Effector CD4-positive, alpha-beta T cell (primary cell): ENCODE measurements around the gene UBQLN4.

ENCODE experiments used
- DNase-seq: peaks from one replicate; pipeline ENCODE4 v3.0.0-alpha.2; 2020
- total RNA-seq: gene quantifications from one replicate; lab custom pipeline; 2026; lab: John Stamatoyannopoulos, UW

The UBQLN4 gene
- 19.9 reads per million, percentile 46 among the genes with 10 or more reads in this experiment for total RNA-seq

GRCh38 chr1:156053768-156054499, at the start of gene UBQLN4:
Gene UBQLN4, minus strand, starts transcription at chr1:156053798. Its CDS starts 97 bp downstream, at chr1:156053701.
- peak; percentile 76 for DNase-seq

- no peak for DNase-seq
Measured at GRCh38 chr1:156102633-156103511, 49.3 kb upstream of the UBQLN4 start.

DNA sequence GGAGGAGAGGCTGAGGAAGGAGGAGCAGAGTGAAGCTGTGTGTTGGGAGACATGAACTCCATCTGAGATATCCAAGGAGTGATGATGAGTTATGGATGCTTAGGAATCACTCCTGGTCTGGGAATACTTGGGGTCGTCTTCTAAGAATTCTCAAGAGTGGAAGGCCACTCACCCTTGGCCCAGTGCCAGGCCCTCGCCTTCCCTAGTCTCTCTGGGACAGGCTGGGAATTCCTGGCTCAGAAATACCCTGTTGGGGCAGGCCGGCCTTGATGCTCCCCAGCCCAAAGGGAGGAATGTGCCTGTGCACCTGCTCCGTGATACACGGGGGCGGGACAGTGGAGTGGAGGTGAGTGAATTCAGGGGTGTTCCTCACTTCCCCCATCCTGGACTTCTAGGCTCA, 48.3 kb upstream of the UBQLN4 start:
- DNase-seq = no peak

GRCh38 chr1:156100205-156100995, 46.8 kb upstream of the UBQLN4 start:
- DNase-seq = no peak

- no peak for DNase-seq
Measured at GRCh38 chr1:156099282-156099681, 45.7 kb upstream of the UBQLN4 start.

DNA sequence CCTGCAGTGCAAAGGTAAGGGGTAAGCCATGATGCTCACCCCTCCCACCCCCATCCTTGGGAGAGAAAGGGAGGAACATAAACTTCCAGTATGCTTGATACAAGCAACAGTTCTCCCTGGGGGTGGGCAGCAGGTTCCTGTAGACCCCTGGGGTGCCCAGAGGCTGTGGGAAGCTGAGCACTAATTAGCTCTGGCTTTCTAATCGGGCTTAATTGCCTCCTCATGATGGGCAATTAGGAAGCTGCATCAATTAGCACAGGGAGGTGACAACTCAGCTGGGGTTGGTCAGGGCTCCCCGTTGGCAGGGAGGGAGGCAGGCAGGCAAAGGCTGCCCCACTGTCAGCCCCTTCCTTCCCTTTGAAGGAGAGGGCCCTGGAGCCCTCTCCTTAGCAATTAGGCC, 45.2 kb upstream of the UBQLN4 start:
- no peak for DNase-seq

- no peak for DNase-seq
Measured at GRCh38 chr1:156097499-156098178, 44.0 kb upstream of the UBQLN4 start.

GRCh38 chr1:156096640-156097391, 43.2 kb upstream of the UBQLN4 start:
- DNase-seq = peak; percentile 86

DNA sequence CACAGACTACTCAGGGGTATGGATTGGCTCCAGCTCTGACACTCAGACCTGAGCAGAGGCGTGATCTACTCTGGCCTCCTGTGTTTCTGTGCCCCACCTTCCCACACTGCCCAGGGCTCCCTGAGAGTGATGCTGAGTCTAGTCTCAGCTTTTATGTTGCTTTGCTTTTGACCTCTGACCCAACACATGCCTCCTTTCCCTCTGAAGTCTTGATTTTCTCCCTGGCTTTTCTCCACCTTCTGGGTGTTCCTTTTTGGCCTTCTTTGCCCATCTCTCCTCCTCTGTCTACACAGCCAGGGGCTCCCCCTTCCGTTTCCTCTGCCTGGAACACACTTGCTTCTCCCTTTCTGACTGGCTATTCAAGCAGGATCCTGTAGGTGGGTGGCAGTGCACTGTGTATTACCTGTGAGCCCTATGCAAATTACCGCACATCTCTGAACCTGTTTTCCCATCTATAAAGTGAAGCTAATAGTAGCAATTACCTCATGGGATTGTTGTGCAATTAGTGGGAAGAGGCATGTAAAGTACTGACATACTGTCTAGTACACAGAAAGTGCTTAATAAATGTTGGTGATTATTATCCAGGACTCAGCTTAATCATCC, 42.4 kb upstream of the UBQLN4 start:
- DNase-seq = no peak

- DNase-seq = no peak
Measured at GRCh38 chr1:156091610-156092009, 38.0 kb upstream of the UBQLN4 start.

DNA sequence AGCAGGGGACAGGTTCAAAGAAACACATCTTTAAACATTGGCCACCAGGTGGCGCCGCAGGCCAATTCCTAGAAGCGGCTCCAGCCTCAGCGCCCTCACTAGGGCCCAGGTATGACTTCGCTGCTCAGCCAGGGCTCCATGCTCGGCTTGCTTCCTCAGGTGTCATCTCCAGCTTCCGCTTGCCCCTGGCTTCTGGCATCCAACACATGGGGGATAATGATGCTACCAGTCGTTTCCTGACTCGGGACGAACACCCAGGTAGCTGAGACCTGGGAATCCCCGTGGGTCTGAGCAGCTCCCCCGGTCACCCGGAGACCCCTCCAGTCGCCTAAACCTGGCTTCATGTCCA, 37.2 kb upstream of the UBQLN4 start:
- peak; percentile 88 for DNase-seq

GRCh38 chr1:156090138-156090839, 36.7 kb upstream of the UBQLN4 start:
- DNase-seq = no peak

GRCh38 chr1:156089704-156090103, 36.1 kb upstream of the UBQLN4 start:
- DNase-seq = no peak

DNA sequence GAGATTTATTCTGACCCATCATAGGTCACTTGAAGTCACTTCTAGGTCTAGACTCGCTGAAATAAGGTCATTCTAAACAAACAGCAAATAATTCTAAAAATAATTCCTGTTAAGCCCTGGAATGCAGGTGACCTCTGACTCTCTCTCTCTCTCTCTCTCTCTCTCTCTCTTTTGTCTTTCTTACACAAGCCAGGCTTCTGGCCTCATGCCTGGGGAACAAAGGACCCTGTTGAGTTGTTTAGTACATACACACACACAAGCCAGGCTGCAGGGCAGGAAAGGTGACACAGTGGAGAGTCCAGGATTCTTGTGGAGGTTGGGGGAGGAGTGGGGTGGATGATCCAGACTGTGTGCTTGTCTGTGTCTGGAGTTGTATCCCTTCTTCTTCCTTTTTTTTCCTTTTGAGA, 32.7 kb upstream of the UBQLN4 start:
- no peak for DNase-seq

DNA sequence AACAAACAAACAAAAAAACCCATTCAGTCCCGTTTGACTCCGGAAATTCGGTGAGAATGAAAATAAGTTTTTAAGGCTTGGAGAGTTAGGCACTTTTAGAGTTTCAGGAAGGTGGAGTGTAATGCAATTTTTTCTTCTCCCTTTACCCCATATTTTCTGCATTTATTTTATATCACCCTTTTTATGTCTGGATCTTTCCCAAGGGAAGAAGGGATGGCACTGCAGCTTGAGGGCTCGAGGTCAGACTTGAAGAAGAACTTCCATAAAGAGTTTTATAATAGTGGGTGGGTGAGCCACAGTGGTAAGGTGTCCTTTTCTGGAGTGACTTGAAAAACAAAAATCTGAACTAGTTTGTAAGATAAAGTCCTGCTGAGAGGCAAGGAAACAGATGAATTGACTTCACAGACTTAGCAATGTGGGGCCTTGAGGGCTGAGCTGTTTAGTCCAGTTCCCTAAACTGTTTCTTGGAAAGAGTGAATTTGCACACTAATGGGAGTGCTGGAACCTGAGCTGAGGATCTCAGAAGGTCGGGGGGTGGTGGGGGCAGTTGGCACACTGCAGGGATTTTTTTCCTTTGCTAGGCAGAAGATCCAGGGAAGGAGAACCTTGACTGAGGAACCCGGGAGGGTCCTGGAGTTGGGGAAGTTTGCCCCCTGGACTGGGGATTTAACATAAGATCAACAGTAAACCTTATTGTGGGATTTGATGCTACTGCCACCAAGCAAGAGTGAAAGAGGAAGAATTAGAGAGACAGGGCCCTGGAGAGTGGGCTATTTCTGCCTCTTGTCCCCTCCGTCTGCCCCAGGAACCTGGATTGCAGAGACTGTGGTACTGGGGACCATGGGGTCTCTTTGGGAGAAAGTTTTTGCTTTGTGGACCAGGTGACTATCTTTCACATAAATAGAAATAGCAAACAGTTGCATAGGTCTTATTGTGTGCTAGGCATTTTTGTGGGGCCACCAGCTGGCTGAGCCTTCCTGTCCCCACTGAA, 30.5 kb upstream of the UBQLN4 start:
- DNase-seq = no peak

DNA sequence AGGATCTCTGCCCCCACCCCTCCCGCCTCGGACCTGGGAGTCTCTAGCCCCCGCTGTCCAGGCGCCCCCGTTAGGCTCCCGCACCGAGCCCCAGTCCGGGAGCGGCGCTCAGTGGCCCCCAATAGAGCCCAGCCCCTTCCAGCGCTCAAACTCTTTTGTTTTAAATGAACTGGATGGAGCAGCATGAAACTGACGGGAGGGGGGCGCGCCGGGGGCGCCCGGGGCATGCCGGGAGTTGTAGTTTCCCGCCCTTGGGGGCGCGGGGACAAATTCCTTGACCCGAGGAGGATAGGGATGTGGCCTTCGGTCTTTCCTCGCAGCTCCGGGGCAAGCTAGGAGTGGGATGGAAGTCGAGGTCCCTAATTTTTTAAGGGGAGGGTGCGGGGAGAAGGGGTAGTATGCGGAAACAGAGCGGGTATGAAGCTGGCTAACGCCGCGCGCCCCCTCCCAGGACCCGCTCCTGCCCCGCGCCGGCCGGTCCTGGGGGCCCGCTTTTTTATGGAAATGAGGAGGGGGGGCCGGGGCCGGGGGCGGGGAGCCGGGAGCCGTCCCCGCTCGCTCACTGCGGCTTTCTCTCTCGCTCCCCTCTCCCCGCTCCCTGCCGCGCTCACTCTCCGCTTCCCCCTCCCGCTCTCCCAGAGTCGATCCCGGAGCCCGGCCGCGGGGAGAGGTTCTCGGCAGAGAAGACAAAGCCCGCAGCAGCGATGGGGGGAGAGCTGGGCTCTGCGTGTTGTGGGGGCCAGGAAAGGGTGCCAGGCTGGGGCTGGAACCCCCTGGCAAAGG, 28.9 kb upstream of the UBQLN4 start, which contains the start of gene MEX3A:
Gene MEX3A, minus strand, starts transcription at position 157 of the 783 bp plus-strand sequence. CDS start 467 bp downstream, outside the sequence.
- peak; percentile 54 for DNase-seq

GRCh38 chr1:156081917-156082308, 28.3 kb upstream of the UBQLN4 start:
- no peak for DNase-seq

DNA sequence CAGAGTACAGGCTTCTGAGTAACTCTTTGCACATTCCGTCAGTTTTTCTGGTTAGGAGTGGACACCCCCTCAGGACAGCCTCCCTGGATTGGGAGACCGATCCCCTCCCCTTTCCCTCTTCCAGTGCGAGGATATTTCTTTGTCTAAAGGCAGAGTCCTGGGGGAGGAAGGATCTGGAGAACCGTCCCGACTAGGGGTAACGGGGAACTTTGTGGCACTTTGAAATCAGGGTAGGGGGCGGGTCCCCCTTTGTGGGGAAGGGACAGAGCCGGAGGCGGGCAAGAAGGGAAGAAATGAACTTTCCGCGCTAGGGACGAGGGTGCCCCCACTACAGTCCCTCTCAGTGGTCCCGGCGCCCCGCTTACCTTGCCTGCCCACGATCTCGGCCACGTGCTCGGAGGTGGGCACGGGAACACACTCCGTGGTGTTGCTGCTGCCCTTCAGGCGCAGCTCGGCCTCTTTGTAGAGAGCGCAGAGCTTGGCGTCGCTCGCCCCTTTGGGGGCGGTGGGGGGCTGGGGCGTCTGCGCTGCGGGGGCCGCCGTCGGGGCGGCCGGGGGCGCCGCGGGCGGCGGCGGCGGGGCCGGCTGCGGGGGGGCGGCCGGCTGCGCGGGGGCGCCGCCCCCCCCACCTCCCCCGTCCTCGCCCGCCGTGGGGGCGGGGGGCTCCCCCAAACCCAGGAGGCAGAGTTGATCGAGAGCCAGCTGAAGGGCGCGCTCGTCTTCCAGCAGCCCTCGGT, 27.8 kb upstream of the UBQLN4 start:
- no peak for DNase-seq
